ENCODE data around the gene PLXNA4. TPM values are rescaled to one million over a fixed set of nuclear protein-coding genes. Genes with fewer than 3 reads are reported as not detected.

PLXNA4 gene
- polyA plus RNA-seq, 1 donor (not counting 4 experiments of a cell fraction or from before 2014, with no cell fraction given) = 0.01 TPM

- DNase-seq (ENCODE audit: low read depth, low spot score) (no peak), FAIRE-seq (no peak)
- Histone ChIP-seq H3K4me2 (ENCODE audit: control insufficient read depth, extremely low read depth, insufficient read depth, low read depth, low read length) (no peak overlapping the region), H3K79me2 (ENCODE audit: control insufficient read depth, insufficient read depth, low read length) (no peaks in the 10 kb centered on the region), H3K4me1 (ENCODE audit: control insufficient read depth, extremely low read depth, insufficient read depth, low read length) (no peaks in the 10 kb centered on the region), H3K36me3 (ENCODE audit: control insufficient read depth in 2 of 2, extremely low read depth in 1 of 2, insufficient read depth in 2 of 2, low read length in 2 of 2) (no peaks in the 10 kb centered on the region), H3K27ac (ENCODE audit: control insufficient read depth, insufficient read depth, low read length) (no peak overlapping the region), H3K4me3 (ENCODE audit: control insufficient read depth in 2 of 3, extremely low read depth in 1 of 3, insufficient read depth in 2 of 3, low read depth in 1 of 3, low read length in 3 of 3) (no peak overlapping the region), H3K9me1 (ENCODE audit: control insufficient read depth, extremely low read depth, insufficient read depth, low read length) (no peaks in the 10 kb centered on the region), H3K9me3 (ENCODE audit: control insufficient read depth, low read depth, low read length) (no peaks in the 10 kb centered on the region), H4K20me1 (ENCODE audit: control insufficient read depth, extremely low read depth, insufficient read depth, low read length) (no peaks in the 10 kb centered on the region), H3K27me3 (ENCODE audit: control insufficient read depth, extremely low read depth, insufficient read depth, low read length) (peaks cover 28% of the 10 kb centered on the region), H3K9ac (ENCODE audit: control insufficient read depth, extremely low read depth, insufficient read depth, low read length) (no peak overlapping the region), H2AFZ (ENCODE audit: control insufficient read depth, low read length) (no peak overlapping the region)
- dilution Hi-C loops (cut with MboI; ENCODE audit: extremely low pct_ligation_motif_present, low sequenced_read_pairs) = no loop called here
- no peak for TF ChIP-seq EZH2 (IDR thresholded peaks at IDR 0.05; ENCODE audit: low read length)
- no peak for TF ChIP-seq CTCF (optimal IDR thresholded peaks at IDR 0.05 in 1 of 3, IDR thresholded peaks at IDR 0.05 in 1 of 3, conservative IDR thresholded peaks at IDR 0.05 in 1 of 3; ENCODE audit: extremely low read depth in 1 of 3, insufficient read depth in 2 of 3, low read length in 3 of 3)
Observed at GRCh38 chr7:132171130-132171576, 405.1 kb downstream of the PLXNA4 start.

GRCh38 chr7:132169730-132170129 lies 406.5 kb downstream of the PLXNA4 start:
- H3K79me2 ChIP-seq (ENCODE audit: control insufficient read depth, insufficient read depth, low read length) = no peaks in the 10 kb centered on the region
- FAIRE-seq (no peak), DNase-seq (ENCODE audit: low read depth, low spot score) (no peak)
- H3K9ac ChIP-seq (ENCODE audit: control insufficient read depth, extremely low read depth, insufficient read depth, low read length) = no peak overlapping the region
- dilution Hi-C loops (cut with MboI; ENCODE audit: extremely low pct_ligation_motif_present, low sequenced_read_pairs) = no loop called here
- H3K4me2 ChIP-seq (ENCODE audit: control insufficient read depth, extremely low read depth, insufficient read depth, low read depth, low read length) = no peak overlapping the region
- no peak for TF ChIP-seq EZH2 (IDR thresholded peaks at IDR 0.05; ENCODE audit: low read length)
- TF ChIP-seq CTCF (optimal IDR thresholded peaks at IDR 0.05 in 1 of 3, IDR thresholded peaks at IDR 0.05 in 1 of 3, conservative IDR thresholded peaks at IDR 0.05 in 1 of 3; ENCODE audit: extremely low read depth in 1 of 3, insufficient read depth in 2 of 3, low read length in 3 of 3) = peak in 2 of 3 experiments; percentile 4 to 10
- H2AFZ ChIP-seq (ENCODE audit: control insufficient read depth, low read length) = no peak overlapping the region
- H3K36me3 ChIP-seq (ENCODE audit: control insufficient read depth in 2 of 2, extremely low read depth in 1 of 2, insufficient read depth in 2 of 2, low read length in 2 of 2) = no peaks in the 10 kb centered on the region
- no peaks in the 10 kb centered on the region for H3K9me3 ChIP-seq (ENCODE audit: control insufficient read depth, low read depth, low read length)
- peaks cover 27% of the 10 kb centered on the region for H3K27me3 ChIP-seq (ENCODE audit: control insufficient read depth, extremely low read depth, insufficient read depth, low read length)
- H3K4me3 ChIP-seq (ENCODE audit: control insufficient read depth in 2 of 3, extremely low read depth in 1 of 3, insufficient read depth in 2 of 3, low read depth in 1 of 3, low read length in 3 of 3) = no peak overlapping the region
- H3K27ac ChIP-seq (ENCODE audit: control insufficient read depth, insufficient read depth, low read length) = no peak overlapping the region
- no peaks in the 10 kb centered on the region for H3K9me1 ChIP-seq (ENCODE audit: control insufficient read depth, extremely low read depth, insufficient read depth, low read length)
- H3K4me1 ChIP-seq (ENCODE audit: control insufficient read depth, extremely low read depth, insufficient read depth, low read length) = no peaks in the 10 kb centered on the region
- H4K20me1 ChIP-seq (ENCODE audit: control insufficient read depth, extremely low read depth, insufficient read depth, low read length) = no peaks in the 10 kb centered on the region

Data from keratinocyte (primary cell).